Inferior parietal cortex (tissue), 1 donor: ENCODE measurements around the gene HAND1.

Experiments
- DNase-seq: peaks from one replicate; pipeline ENCODE4 v3.0.0-alpha.2; 2016; ENCODE audit errors: extremely low spot score

Gene HAND1

GRCh38 chr5:154479160-154479943, 1.3 kb upstream of the HAND1 start:
- DNase-seq = no peak

- no peak for DNase-seq
Observed at GRCh38 chr5:154478752-154479159, 729 bp upstream of the HAND1 start.

- no peak for DNase-seq
Observed at GRCh38 chr5:154477382-154478223, 424 bp downstream of the HAND1 start.

GRCh38 chr5:154476354-154477205, 1.4 kb downstream of the HAND1 start:
- no peak for DNase-seq

- DNase-seq = no peak
Observed at GRCh38 chr5:154475591-154476353, 2.3 kb downstream of the HAND1 start.

- no peak for DNase-seq
Observed at GRCh38 chr5:154474396-154475334, 3.4 kb downstream of the HAND1 start.

- no peak for DNase-seq
Observed at GRCh38 chr5:154473581-154474283, 4.3 kb downstream of the HAND1 start.

GRCh38 chr5:154472871-154473580, 5.0 kb downstream of the HAND1 start:
- DNase-seq = no peak

- DNase-seq = no peak
Observed at GRCh38 chr5:154470947-154471870, 6.8 kb downstream of the HAND1 start.

GRCh38 chr5:154470137-154470536, 7.9 kb downstream of the HAND1 start:
- DNase-seq = no peak

- peak; percentile 83 for DNase-seq
Observed at GRCh38 chr5:154467655-154468354, 10.2 kb downstream of the HAND1 start.

- DNase-seq = no peak
Observed at GRCh38 chr5:154466671-154467070, 11.4 kb downstream of the HAND1 start.

GRCh38 chr5:154466147-154466546, 11.9 kb downstream of the HAND1 start:
- no peak for DNase-seq

GRCh38 chr5:154465169-154465568, 12.9 kb downstream of the HAND1 start:
- DNase-seq = no peak

- DNase-seq = no peak
Observed at GRCh38 chr5:154464438-154464837, 13.6 kb downstream of the HAND1 start.

GRCh38 chr5:154461531-154461930, 16.5 kb downstream of the HAND1 start:
- DNase-seq = no peak

GRCh38 chr5:154460172-154460571, 17.9 kb downstream of the HAND1 start:
- no peak for DNase-seq
